WI38 (cell line): ENCODE data around the gene AGAP3.
"Not testable (repeated sequence)": the region's sequence is repeated elsewhere in the genome, so short reads cannot be mapped to it uniquely, and the experiment has no call there.

ENCODE experiments used
- H3K4me3 ChIP-seq: 2 replicates; pipeline ENCODE4 v1.5.1; 2011; ENCODE audit warnings: low read depth, mild to moderate bottlenecking, control low read depth, low read length
- CTCF ChIP-seq: IDR thresholded peaks from 2 replicates; pipeline ENCODE4 v1.5.1; 2012; ENCODE audit warnings: low read depth, mild to moderate bottlenecking, control low read depth, low read length

AGAP3 gene

DNA sequence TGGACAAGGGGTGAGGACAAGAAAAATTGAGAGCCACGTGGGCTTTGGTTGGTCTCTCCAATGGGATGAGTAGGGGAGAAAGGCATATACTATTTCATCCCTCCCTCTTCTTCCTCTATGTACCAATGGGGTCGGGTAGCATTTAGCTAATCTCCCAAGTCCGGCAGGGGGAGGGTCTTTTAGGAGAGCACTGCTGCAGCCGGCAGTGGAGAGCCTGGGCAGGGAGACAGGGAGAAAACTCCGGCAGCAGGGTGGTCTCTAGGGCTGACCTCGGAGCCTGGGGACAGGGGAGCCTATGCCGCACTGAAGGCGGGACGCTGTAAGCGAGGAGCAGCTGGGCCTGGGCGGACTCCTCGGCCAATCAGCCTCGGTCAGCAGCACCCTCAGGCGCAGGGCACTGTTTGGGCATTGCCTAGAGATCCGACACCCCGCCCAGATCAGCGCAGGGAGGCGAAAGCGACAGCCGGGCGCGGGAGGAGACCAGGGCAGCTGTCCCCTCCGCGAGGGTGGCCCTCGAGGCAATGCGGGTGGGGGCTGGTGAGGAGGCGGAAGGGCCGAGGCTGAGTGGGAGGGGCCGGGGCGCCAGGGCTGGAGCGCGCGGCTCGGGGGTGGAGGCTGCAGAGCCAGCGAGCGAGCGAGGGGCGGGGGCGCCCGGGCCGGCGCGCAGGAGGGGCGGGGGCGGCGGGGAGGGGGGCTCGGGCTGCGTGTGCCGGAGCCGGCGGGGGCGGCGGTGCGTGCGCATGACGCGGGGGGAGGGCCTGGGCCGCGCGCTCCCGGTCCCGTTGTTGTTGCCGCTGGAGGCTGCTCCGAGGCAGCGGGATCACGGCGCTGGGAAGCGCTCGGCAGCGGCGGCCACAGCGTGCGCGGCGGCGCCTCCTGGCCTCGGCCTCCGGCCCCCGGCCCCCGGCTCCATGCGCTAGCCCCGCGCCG, at the start of gene AGAP3:
Gene AGAP3 (plus strand): TSS at position 785 of the 930 bp plus-strand sequence. CDS start 267 bp downstream, outside the sequence.
- no peak for TF ChIP-seq CTCF
- peak within 1 kb of the TSS; percentile 87 for H3K4me3 ChIP-seq

GRCh38 chr7:151038951-151039849, 47.1 kb upstream of the AGAP3 start:
- no peak overlapping the region for H3K4me3 ChIP-seq
- TF ChIP-seq CTCF: no peak

- TF ChIP-seq CTCF: no peak
- H3K4me3 ChIP-seq: no peak overlapping the region
Measured at GRCh38 chr7:151039850-151040548, 46.3 kb upstream of the AGAP3 start.

- H3K4me3 ChIP-seq: no peak overlapping the region
- TF ChIP-seq CTCF: no peak
Measured at GRCh38 chr7:151040616-151041375, 45.5 kb upstream of the AGAP3 start.

DNA sequence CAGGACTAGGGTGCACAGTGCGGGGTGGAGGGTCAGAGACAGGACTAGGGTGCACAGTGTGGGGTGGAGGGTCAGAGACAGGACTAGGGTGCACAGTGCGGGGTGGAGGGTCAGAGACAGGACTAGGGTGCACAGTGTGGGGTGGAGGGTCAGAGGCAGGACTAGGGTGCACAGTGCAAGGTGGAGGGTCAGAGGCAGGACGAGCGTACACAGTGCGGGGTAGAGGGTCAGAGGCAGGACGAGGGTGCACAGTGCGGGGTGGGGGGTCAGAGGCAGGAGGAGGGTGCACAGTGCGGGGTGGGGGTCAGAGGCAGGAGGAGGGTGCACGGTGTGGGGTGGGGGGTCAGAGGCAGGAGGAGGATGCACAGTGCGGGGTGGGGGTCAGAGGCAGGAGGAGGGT, 42.8 kb upstream of the AGAP3 start:
- H3K4me3 ChIP-seq: not testable (repeated sequence)

GRCh38 chr7:151043959-151044358, 42.3 kb upstream of the AGAP3 start:
- H3K4me3 ChIP-seq: no peak overlapping the region
- no peak for TF ChIP-seq CTCF

DNA sequence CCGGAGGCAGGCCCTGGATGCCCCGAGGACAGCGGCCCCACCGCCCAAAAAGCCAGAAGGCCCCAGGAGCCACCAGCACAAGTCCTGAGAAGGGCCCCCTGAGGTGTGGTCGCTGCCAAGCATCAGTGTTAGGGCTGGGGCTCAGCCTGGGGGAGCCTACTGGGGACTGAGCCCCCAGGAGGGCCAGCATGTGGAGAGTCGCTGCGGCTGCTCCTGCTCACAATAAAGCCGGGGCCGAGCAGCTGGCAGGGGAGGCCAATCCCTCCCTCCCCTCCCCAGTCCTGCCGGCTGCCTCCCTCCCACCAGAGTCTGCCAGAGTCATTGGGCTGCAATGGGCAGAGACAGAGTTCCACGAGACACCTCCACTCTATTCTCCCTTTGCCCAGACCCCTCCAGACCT, 41.0 kb upstream of the AGAP3 start:
- H3K4me3 ChIP-seq: no peak overlapping the region
- no peak for TF ChIP-seq CTCF
